Spleen (tissue), 11 donors: Measurements from ENCODE around the gene BEX4. TPM values are rescaled to one million over a fixed set of nuclear protein-coding genes. Genes with fewer than 3 reads are reported as not detected.
A peak's percentile ranks its signal among the peaks of the same experiment; 100 is the strongest.
"Not testable (repeated sequence)": the region's sequence is repeated elsewhere in the genome, so short reads cannot be mapped to it uniquely, and the experiment has no call there.

ENCODE experiments used
- DNase-seq: peaks from one replicate; pipeline ENCODE4 v3.0.0-alpha.2; 2020
- H3K27ac ChIP-seq, 8 donors: fragments of 200-600 bp; sonication (generic) in 7 of 8; 1 replicate in 4 of 8; 2 replicates in 4 of 8; pipeline versions ENCODE4 v1.5.0 to v1.8.0; 2016 to 2021; ENCODE audit warnings: inconsistent platforms in 4 of 8, mild to moderate bottlenecking in 4 of 8, moderate library complexity in 1 of 8
- H3K27me3 ChIP-seq, 7 donors: fragments of 200-600 bp; sonication (generic) in 6 of 7; replicated peaks in 1 of 7; 1 replicate in 4 of 7; 2 replicates in 3 of 7; pipeline versions ENCODE4 v1.5.0 to v1.8.0; 2016 to 2021; ENCODE audit warnings: inconsistent platforms in 3 of 7, mild to moderate bottlenecking in 1 of 7
- H3K36me3 ChIP-seq, 6 donors: fragments of 200-600 bp; sonication (generic) in 5 of 6; 1 replicate in 4 of 6; 2 replicates in 2 of 6; pipeline versions ENCODE4 v1.5.0 to v1.8.0; 2016 to 2021; ENCODE audit warnings: inconsistent platforms in 2 of 6
- H3K4me1 ChIP-seq, 6 donors: fragments of 200-600 bp; sonication (generic) in 5 of 6; 1 replicate in 3 of 6; 2 replicates in 3 of 6; pipeline versions ENCODE4 v1.5.0 to v1.8.0; 2016 to 2021; ENCODE audit warnings: inconsistent platforms in 3 of 6
- H3K4me3 ChIP-seq, 8 donors: fragments of 200-600 bp; sonication (generic) in 7 of 8; 1 replicate in 4 of 8; 2 replicates in 4 of 8; pipeline versions ENCODE4 v1.5.0 to v1.8.0; 2016 to 2021; ENCODE audit warnings: inconsistent platforms in 4 of 8, mild to moderate bottlenecking in 4 of 8, moderate library complexity in 2 of 8
- H3K9me3 ChIP-seq, 8 donors: fragments of 200-600 bp; sonication (generic) in 7 of 8; 1 replicate in 4 of 8; 2 replicates in 4 of 8; pipeline versions ENCODE4 v1.5.0 to v1.8.0; 2016 to 2021; ENCODE audit warnings: inconsistent platforms in 4 of 8
- CTCF ChIP-seq, 11 experiments: fragments of 200-600 bp in 7 of 11; fragments of 450-650 bp in 4 of 11; sonication (generic) in 4 of 11; IDR thresholded peaks in 8 of 11; conservative IDR thresholded peaks in 3 of 11; 1 replicate in 7 of 11; 2 replicates in 4 of 11; pipeline versions ENCODE4 v1.4.0 to v1.8.0; 2016 to 2021; ENCODE audit warnings: antibody characterized with exemption in 11 of 11, inconsistent platforms in 4 of 11, mild to moderate bottlenecking in 1 of 11
- POLR2A ChIP-seq, 3 donors: fragments of 450-650 bp; IDR thresholded peaks; one replicate each; pipeline ENCODE4 v1.5.1; 2017; ENCODE audit warnings: antibody characterized with exemption in 3 of 3, mild to moderate bottlenecking in 1 of 3
- POLR2AphosphoS5 ChIP-seq, 3 donors: sonication (generic); formaldehyde crosslinking; IDR thresholded peaks; one replicate each; pipeline ENCODE4 v1.5.1; 2017; ENCODE audit warnings: antibody characterized with exemption in 3 of 3
- WGBS, 5 donors: extraction: QIAGEN DNeasy Blood & Tissue Kit in 3 of 5; methylation state at CpG; one replicate each; pipeline versions ENCODE4 v1.1.5 to v1.1.7; 2013 to 2018; 5-methylcytosine and 5-hydroxymethylcytosine counted together
- intact Hi-C: fragments of 100-400 bp; cut with DNase I; formaldehyde crosslinking; loops from one replicate; pipeline ENCODE4 v1.15.0; 2023; ENCODE audit warnings: low total_unique reads
- polyA plus RNA-seq, 3 donors: library from polyadenylated mRNA; stranded (reverse); fragments of 200-250 nt; gene quantifications; one replicate each; pipeline ENCODE4 v1.2.1, GENCODE V29; 2013
- total RNA-seq, 7 donors: library from RNA; depleted of rRNA in 3 of 7; stranded (reverse); fragments of >200 nt in 3 of 7; fragmentation: NEBNext Ultra II Directional in 4 of 7; extraction: Animal tissue kit (Norgen Biotek cat#: 25700) in 4 of 7; gene quantifications; one replicate each; pipeline versions ENCODE4 v1.1.0 to v1.2.1, GENCODE V29; 2016 to 2021
- donor health status: healthy with polysubstance abuse.
- donor health status: DM: no; HTN: no; CAD: no; lungs with moderate emphysema.
- donor health status: DM: no; HTN: no; CAD: no.
- donor health status: Bipolar disorder and iron deficiency.
- donor health status: healthy.
- donor health status: DM: no; HTN: no; CAD: no.
- donor health status: DM: yes; HTN: yes; CAD: no.

The BEX4 gene
- total and polyA plus RNA-seq, 10 donors, result 26.0 to 72.7 (median 50.4) TPM

GRCh38 chrX:103211012-103211715 lies 3.7 kb upstream of the BEX4 start:
- intact Hi-C loops, result loop anchor here (5.0 kb wide), 1 partner anchor 256 kb away; no protein-coding TSS in a partner anchor
- WGBS, 5 donors, result 24 to 33% (median 29%) methylated on average over 7 of the region's 7 CpGs
- H3K36me3 ChIP-seq, result no peaks in the 10 kb centered on the region
- H3K27ac ChIP-seq, result no peak overlapping the region
- no peak for DNase-seq
- H3K4me1 ChIP-seq, result peaks cover 0 to 9% (median 2%) of the 10 kb centered on the region in 6 donors
- H3K9me3 ChIP-seq, result no peaks in the 10 kb centered on the region
- peaks cover 0 to 12% (median 0%) of the 10 kb centered on the region in 7 donors for H3K27me3 ChIP-seq
- H3K4me3 ChIP-seq, result no peak overlapping the region
- TF ChIP-seq CTCF (IDR thresholded peaks at IDR 0.05 in 8 of 11, conservative IDR thresholded peaks at IDR 0.05 in 3 of 11) (peak in 8 of 11 experiments; percentile 16 to 41 (median 38)), POLR2A (IDR thresholded peaks at IDR 0.05) (no peak)

- no peaks in the 10 kb centered on the region for H3K36me3 ChIP-seq
- no peak for TF ChIP-seq POLR2A (IDR thresholded peaks at IDR 0.05)
- H3K27ac ChIP-seq, result no peak overlapping the region
- peaks cover 0 to 12% (median 2%) of the 10 kb centered on the region in 6 donors for H3K4me1 ChIP-seq
- no peak overlapping the region for H3K4me3 ChIP-seq
- intact Hi-C loops, result loop anchor here (5.0 kb wide), 1 partner anchor 254 kb away; no protein-coding TSS in a partner anchor
- no peaks in the 10 kb centered on the region for H3K9me3 ChIP-seq
- peaks cover 0 to 12% (median 0%) of the 10 kb centered on the region in 7 donors for H3K27me3 ChIP-seq
- no peak for DNase-seq
- 61 to 89% (median 80%) methylated on average over 6 to 8 of the region's 8 CpGs for WGBS, 5 donors
Measured at GRCh38 chrX:103212749-103213457, 2.0 kb upstream of the BEX4 start.

GRCh38 chrX:103215425-103215991 lies 600 bp downstream of the BEX4 start:
- Histone ChIP-seq H3K36me3 (no peaks in the 10 kb centered on the region), H3K27ac (peak overlapping the region; percentile 72 to 92 (median 90)), H3K4me1 (peaks cover 0 to 12% (median 2%) of the 10 kb centered on the region in 6 donors), H3K9me3 (no peaks in the 10 kb centered on the region), H3K4me3 (peak overlapping the region; percentile 45 to 84 (median 56)), H3K27me3 (peaks cover 0 to 16% (median 0%) of the 10 kb centered on the region in 7 donors)
- intact Hi-C loops, result no loop called here
- WGBS, 5 donors, result 3 to 59% (median 4%) methylated on average over 5 to 38 of the region's 39 CpGs
- DNase-seq, result peak; percentile 88
- TF ChIP-seq POLR2A (IDR thresholded peaks at IDR 0.05) (no peak), CTCF (IDR thresholded peaks at IDR 0.05 in 8 of 11, conservative IDR thresholded peaks at IDR 0.05 in 3 of 11) (no peak), POLR2AphosphoS5 (IDR thresholded peaks at IDR 0.05) (no peak)

GRCh38 chrX:103220511-103221323 lies 5.8 kb downstream of the BEX4 start:
- Histone ChIP-seq H3K4me1 (peaks cover 0 to 7% (median 0%) of the 10 kb centered on the region in 6 donors), H3K4me3 (peak overlapping the region in 1 of 8 donors; percentile 34), H3K36me3 (no peaks in the 10 kb centered on the region), H3K9me3 (no peaks in the 10 kb centered on the region), H3K27ac (no peak overlapping the region), H3K27me3 (peaks cover 0 to 24% (median 0%) of the 10 kb centered on the region in 7 donors)
- intact Hi-C loops, result no loop called here
- TF ChIP-seq POLR2A (IDR thresholded peaks at IDR 0.05) (no peak), POLR2AphosphoS5 (IDR thresholded peaks at IDR 0.05) (no peak), CTCF (IDR thresholded peaks at IDR 0.05 in 8 of 11, conservative IDR thresholded peaks at IDR 0.05 in 3 of 11) (no peak)
- WGBS, 5 donors, result 62 to 86% (median 71%) methylated on average over 21 to 39 of the region's 39 CpGs
- peak; percentile 72 for DNase-seq

GRCh38 chrX:103225918-103226317 lies 11.0 kb downstream of the BEX4 start:
- DNase-seq, H3K27me3 ChIP-seq, intact Hi-C loops, H3K4me3 ChIP-seq, H3K4me1 ChIP-seq, H3K27ac ChIP-seq, H3K9me3 ChIP-seq, H3K36me3 ChIP-seq: not testable (repeated sequence)
- WGBS, 5 donors, result 80 to 100% (median 94%) methylated on average over 4 of the region's 4 CpGs
